Measurements from ENCODE around the gene UCN2.

GRCh38 chr3:48552111-48552951 lies 11.2 kb downstream of the UCN2 start:
- TF ChIP-seq, protein P1, sequence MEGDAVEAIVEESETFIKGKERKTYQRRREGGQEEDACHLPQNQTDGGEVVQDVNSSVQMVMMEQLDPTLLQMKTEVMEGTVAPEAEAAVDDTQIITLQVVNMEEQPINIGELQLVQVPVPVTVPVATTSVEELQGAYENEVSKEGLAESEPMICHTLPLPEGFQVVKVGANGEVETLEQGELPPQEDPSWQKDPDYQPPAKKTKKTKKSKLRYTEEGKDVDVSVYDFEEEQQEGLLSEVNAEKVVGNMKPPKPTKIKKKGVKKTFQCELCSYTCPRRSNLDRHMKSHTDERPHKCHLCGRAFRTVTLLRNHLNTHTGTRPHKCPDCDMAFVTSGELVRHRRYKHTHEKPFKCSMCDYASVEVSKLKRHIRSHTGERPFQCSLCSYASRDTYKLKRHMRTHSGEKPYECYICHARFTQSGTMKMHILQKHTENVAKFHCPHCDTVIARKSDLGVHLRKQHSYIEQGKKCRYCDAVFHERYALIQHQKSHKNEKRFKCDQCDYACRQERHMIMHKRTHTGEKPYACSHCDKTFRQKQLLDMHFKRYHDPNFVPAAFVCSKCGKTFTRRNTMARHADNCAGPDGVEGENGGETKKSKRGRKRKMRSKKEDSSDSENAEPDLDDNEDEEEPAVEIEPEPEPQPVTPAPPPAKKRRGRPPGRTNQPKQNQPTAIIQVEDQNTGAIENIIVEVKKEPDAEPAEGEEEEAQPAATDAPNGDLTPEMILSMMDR (IDR thresholded peaks at IDR 0.05) = no peak
- no peak for TF ChIP-seq POLR2A (IDR thresholded peaks at IDR 0.05)

Data from uterus (tissue), 2 donors.